Measurements from ENCODE around the gene BTBD9.
A peak's percentile ranks its signal among the peaks of the same experiment; 100 is the strongest.

The BTBD9 gene

GRCh38 chr6:38423746-38424145, 216.0 kb downstream of the BTBD9 start:
- DNase-seq: no peak

- DNase-seq: no peak
Measured at GRCh38 chr6:38420207-38420606, 219.5 kb downstream of the BTBD9 start.

GRCh38 chr6:38417521-38417920, 222.2 kb downstream of the BTBD9 start:
- DNase-seq: no peak

- no peak for DNase-seq
Measured at GRCh38 chr6:38415231-38416005, 224.3 kb downstream of the BTBD9 start.

GRCh38 chr6:38413102-38413800, 226.5 kb downstream of the BTBD9 start:
- DNase-seq: no peak

- DNase-seq: peak; percentile 3
Measured at GRCh38 chr6:38407192-38407591, 232.5 kb downstream of the BTBD9 start.

- DNase-seq: no peak
Measured at GRCh38 chr6:38406096-38406495, 233.6 kb downstream of the BTBD9 start.

GRCh38 chr6:38404900-38405556, 234.7 kb downstream of the BTBD9 start:
- DNase-seq: no peak

- no peak for DNase-seq
Measured at GRCh38 chr6:38404355-38404754, 235.4 kb downstream of the BTBD9 start.

- DNase-seq: no peak
Measured at GRCh38 chr6:38403548-38403947, 236.2 kb downstream of the BTBD9 start.

- no peak for DNase-seq
Measured at GRCh38 chr6:38400764-38401163, 239.0 kb downstream of the BTBD9 start.

- no peak for DNase-seq
Measured at GRCh38 chr6:38400101-38400500, 239.6 kb downstream of the BTBD9 start.

- no peak for DNase-seq
Measured at GRCh38 chr6:38396209-38396608, 243.5 kb downstream of the BTBD9 start.

GRCh38 chr6:38393986-38394385, 245.7 kb downstream of the BTBD9 start:
- DNase-seq: no peak

- no peak for DNase-seq
Measured at GRCh38 chr6:38391626-38392579, 247.8 kb downstream of the BTBD9 start.

GRCh38 chr6:38391206-38391605, 248.5 kb downstream of the BTBD9 start:
- DNase-seq: no peak

GRCh38 chr6:38389875-38390274, 249.9 kb downstream of the BTBD9 start:
- DNase-seq: no peak

GRCh38 chr6:38387971-38388370, 251.8 kb downstream of the BTBD9 start:
- DNase-seq: peak; percentile 22

- DNase-seq: no peak
Measured at GRCh38 chr6:38387461-38387860, 252.3 kb downstream of the BTBD9 start.

- no peak for DNase-seq
Measured at GRCh38 chr6:38378801-38379200, 260.9 kb downstream of the BTBD9 start.

- no peak for DNase-seq
Measured at GRCh38 chr6:38375937-38376336, 263.8 kb downstream of the BTBD9 start.

GRCh38 chr6:38375341-38375740, 264.4 kb downstream of the BTBD9 start:
- DNase-seq: no peak

- no peak for DNase-seq
Measured at GRCh38 chr6:38371881-38372280, 267.8 kb downstream of the BTBD9 start.

Measured in hematopoietic multipotent progenitor cell treated with erythropoietin and hydrocortisone succinate and interleukin-3 and kit ligand, for 6 days (in vitro differentiated cells).